H1 (cell line): Measurements from ENCODE around the gene ADGRL4. TPM values are rescaled to one million over a fixed set of nuclear protein-coding genes. Genes with fewer than 3 reads are reported as not detected.
A peak's percentile ranks its signal among the peaks of the same experiment; 100 is the strongest.

Source experiments
- CTBP2 ChIP-seq: IDR thresholded peaks from 2 replicates; pipeline ENCODE4 v1.7.0; 2011; ENCODE audit warnings: borderline replicate concordance, mild to moderate bottlenecking, moderate library complexity, mixed read lengths, low read length; ENCODE audit not compliant: insufficient read depth, insufficient read length
- HDAC2 ChIP-seq, 2 experiments: fragments of 300-600 bp in 1 of 2; sonication (generic) in 1 of 2; IDR thresholded peaks; 2 replicates each; pipeline ENCODE4 v1.6.1; 2011 to 2012; ENCODE audit warnings: low read depth in 2 of 2, low read length in 2 of 2, mild to moderate bottlenecking in 2 of 2, moderate library complexity in 2 of 2, borderline replicate concordance in 1 of 2, inconsistent platforms in 1 of 2
- MAFK ChIP-seq: IDR thresholded peaks from 2 replicates; pipeline ENCODE4 v1.6.1; 2012; ENCODE audit warnings: low read depth, mild to moderate bottlenecking, improper control_type of control experiment, low read length
- POLR2A ChIP-seq, 2 experiments: IDR thresholded peaks; 1 replicate in 1 of 2; 2 replicates in 1 of 2; pipeline ENCODE4 v1.6.1; 2011; ENCODE audit warnings: low read depth in 2 of 2, low read length in 2 of 2, mild to moderate bottlenecking in 2 of 2; ENCODE audit errors: control extremely low read depth in 1 of 2
- SP2 ChIP-seq: IDR thresholded peaks from 2 replicates; pipeline ENCODE4 v1.6.1; 2012; ENCODE audit warnings: mild to moderate bottlenecking, low read length, inconsistent platforms
- TBP ChIP-seq: IDR thresholded peaks from 2 replicates; pipeline ENCODE4 v1.6.1; 2011; ENCODE audit warnings: low read depth, low read length, improper control_type of control experiment
- TCF12 ChIP-seq: IDR thresholded peaks from 2 replicates; pipeline ENCODE4 v1.6.1; 2011; ENCODE audit warnings: low read depth, mild to moderate bottlenecking, low read length
- YY1 ChIP-seq: IDR thresholded peaks from 2 replicates; pipeline ENCODE4 v1.6.1; 2011; ENCODE audit warnings: low read depth, mild to moderate bottlenecking, low read length
- polyA plus RNA-seq, 7 experiments: library from polyadenylated mRNA; depleted of rRNA in 3 of 7; stranded (reverse) in 5 of 7; unstranded in 2 of 7; fragments of >200 nt in 5 of 7; fragments of 200-250 nt in 2 of 7; gene quantifications; 1 replicate in 5 of 7; 2 replicates in 1 of 7; 4 replicates in 1 of 7; pipeline versions ENCODE4 v1.2.1 to v1.2.3, GENCODE V29; 2011 to 2013; ENCODE audit warnings: missing spikeins in 2 of 7, mixed read lengths in 2 of 7
- total RNA-seq: library from RNA; stranded (reverse); fragmentation: NEBNext Ultra II Directional; extraction: Animal tissue kit (Norgen Biotek cat#: 25700); gene quantifications from 2 replicates; pipeline ENCODE4 v1.2.1, GENCODE V29; 2021

ADGRL4 gene
- total and polyA plus RNA-seq, 2 of the 8 experiments (the other 6 are each of a cell fraction or from before 2014, with no cell fraction given): 0.60 to 0.97 TPM

- TF ChIP-seq HDAC2 (IDR thresholded peaks at IDR 0.05; ENCODE audit: borderline replicate concordance in 1 of 2, low read depth in 2 of 2, low read length in 2 of 2) (peak in 1 of 2 experiments; percentile 57; a peak in 1 of 4 replicates), POLR2A (IDR thresholded peaks at IDR 0.05; ENCODE audit: control extremely low read depth in 1 of 2, low read depth in 2 of 2, low read length in 2 of 2) (peak in 1 of 2 experiments; percentile 51; a peak in 1 of 3 replicates), YY1 (peak; percentile 37; the same call in 1 of the 2 replicates), SP2 (no peak), TCF12 (no peak), MAFK (no peak), TBP (peak; percentile 67; the same call in 1 of the 2 replicates), CTBP2 (peak; percentile 88)
- TF ChIP-seq, all 59 proteins: peak for 14
These were observed at the start of gene ADGRL4 (continued) for GRCh38 chr1:79006564-79006963.
